H1 (cell line): Measurements from ENCODE around the gene GALK1. TPM values are rescaled to one million over a fixed set of nuclear protein-coding genes. Genes with fewer than 3 reads are reported as not detected.

ENCODE experiments used
- SP4 ChIP-seq: IDR thresholded peaks from 2 replicates; pipeline ENCODE4 v1.6.1; 2012; ENCODE audit warnings: low read length, inconsistent platforms
- polyA plus RNA-seq, 7 experiments: library from polyadenylated mRNA; depleted of rRNA in 3 of 7; stranded (reverse) in 5 of 7; unstranded in 2 of 7; fragments of >200 nt in 5 of 7; fragments of 200-250 nt in 2 of 7; gene quantifications; 1 replicate in 5 of 7; 2 replicates in 1 of 7; 4 replicates in 1 of 7; pipeline versions ENCODE4 v1.2.1 to v1.2.3, GENCODE V29; 2011 to 2013; ENCODE audit warnings: missing spikeins in 2 of 7, mixed read lengths in 2 of 7
- total RNA-seq: library from RNA; stranded (reverse); fragmentation: NEBNext Ultra II Directional; extraction: Animal tissue kit (Norgen Biotek cat#: 25700); gene quantifications from 2 replicates; pipeline ENCODE4 v1.2.1, GENCODE V29; 2021

Gene GALK1
- total and polyA plus RNA-seq, 2 of the 8 experiments (the other 6 are each of a cell fraction or from before 2014, with no cell fraction given): 34.1 to 47.9 TPM

GRCh38 chr17:75748706-75749105, 16.3 kb downstream of the GALK1 start (continued):
- no peak for TF ChIP-seq SP4
